Aorta (tissue), 5 donors: ENCODE measurements around the gene SHC1. TPM values are rescaled to one million over a fixed set of nuclear protein-coding genes. Genes with fewer than 3 reads are reported as not detected.

Source experiments
- ATAC-seq: fragments of 200-7000 bp; cut with Tn5 transposase; one replicate; pipeline ENCODE4 v1.9.1; 2022; ENCODE audit warnings: moderate library complexity; ENCODE audit not compliant: low FRiP score
- DNase-seq, 2 donors: peaks; one replicate each; pipeline ENCODE4 v3.0.0-alpha.2; 2020
- H3K27ac ChIP-seq, 2 donors: one replicate each; pipeline ENCODE4 v1.5.1; 2013; ENCODE audit warnings: low read length in 2 of 2, mild to moderate bottlenecking in 2 of 2, moderate library complexity in 2 of 2, control low read depth in 1 of 2, inconsistent platforms in 1 of 2, low read depth in 1 of 2
- H3K27me3 ChIP-seq, 2 donors: one replicate each; pipeline ENCODE4 v1.6.1; 2013; ENCODE audit warnings: control low read depth in 1 of 2, low read length in 1 of 2, mild to moderate bottlenecking in 1 of 2, moderate library complexity in 1 of 2; ENCODE audit not compliant: insufficient read depth in 2 of 2, control insufficient read depth in 1 of 2
- H3K36me3 ChIP-seq, 2 donors: one replicate each; pipeline ENCODE4 v1.6.1; 2013; ENCODE audit warnings: control low read depth in 1 of 2, low read length in 1 of 2, mild to moderate bottlenecking in 1 of 2; ENCODE audit not compliant: insufficient read depth in 2 of 2, control insufficient read depth in 1 of 2
- H3K4me1 ChIP-seq, 2 donors: one replicate each; pipeline ENCODE4 v1.6.1; 2013; ENCODE audit warnings: low read length in 2 of 2, control low read depth in 1 of 2, mild to moderate bottlenecking in 1 of 2, moderate library complexity in 1 of 2; ENCODE audit not compliant: insufficient read depth in 2 of 2, control insufficient read depth in 1 of 2
- H3K4me3 ChIP-seq, 2 donors: one replicate each; pipeline ENCODE4 v1.5.1; 2013; ENCODE audit warnings: low read length in 2 of 2, control low read depth in 1 of 2, mild to moderate bottlenecking in 1 of 2
- H3K9me3 ChIP-seq: one replicate; pipeline ENCODE4 v1.6.1; 2013; ENCODE audit warnings: mild to moderate bottlenecking, low read length; ENCODE audit not compliant: control insufficient read depth
- WGBS, 2 donors: extraction: QIAGEN DNeasy Blood & Tissue Kit; methylation state at CpG; one replicate each; pipeline ENCODE4 v1.1.7; 2013; 5-methylcytosine and 5-hydroxymethylcytosine counted together
- intact Hi-C, 2 donors: fragments of 100-400 bp; cut with DNase I; formaldehyde crosslinking; loops; one replicate each; pipeline versions ENCODE4 v1.14.2 to v1.15.0; 2022
- polyA plus RNA-seq, 2 donors: library from polyadenylated mRNA; stranded (reverse); fragments of 200-250 nt; gene quantifications; one replicate each; pipeline ENCODE4 v1.2.3, GENCODE V29; 2013
- total RNA-seq, 2 donors: library from RNA; stranded (reverse); fragmentation: NEBNext Ultra II Directional; extraction: Animal tissue kit (Norgen Biotek cat#: 25700); gene quantifications; one replicate each; pipeline ENCODE4 v1.2.1, GENCODE V29; 2021
- donor health status: healthy with polysubstance abuse.
- donor health status: Bipolar disorder and iron deficiency.
- donor health status: DM: no; HTN: no; CAD: no.
- donor health status: DM: no; HTN: no; CAD: no.
- donor health status: DM: yes; HTN: yes; CAD: no.

SHC1 gene
- total and polyA plus RNA-seq, 4 donors = 39.1 to 182 (median 172) TPM

DNA sequence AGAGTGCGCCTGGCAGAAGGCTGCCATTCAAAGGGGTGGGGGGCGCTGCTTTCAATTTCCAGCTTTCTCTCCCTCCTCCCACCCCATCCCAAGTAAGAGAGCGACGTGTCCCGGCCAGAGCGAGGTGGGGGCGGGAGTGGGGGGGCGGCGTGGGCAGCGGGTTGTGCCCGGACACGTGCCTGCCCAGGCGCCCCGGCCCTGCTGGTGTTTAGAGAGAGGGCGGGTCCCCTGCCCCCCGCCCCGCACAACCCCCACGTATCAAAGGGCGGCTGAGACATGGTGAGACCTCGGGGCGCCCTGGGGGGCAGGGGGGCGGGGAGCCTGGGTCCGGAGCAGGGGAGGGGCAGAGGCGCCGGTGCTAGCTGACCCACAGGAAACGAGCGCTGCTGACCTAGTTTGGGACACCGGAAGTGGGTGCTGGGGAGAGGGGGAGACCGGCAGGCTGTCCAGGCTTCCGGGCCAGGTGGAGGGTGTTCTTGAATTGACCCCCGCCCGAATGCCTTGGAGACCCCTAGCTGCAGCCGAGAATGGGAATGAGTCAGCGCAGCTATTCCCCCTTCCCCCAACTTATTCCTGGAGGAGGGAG lies 33.3 kb upstream of the SHC1 start:
- 0 to 1% methylated on average over 33 to 34 of the region's 34 CpGs for WGBS, 2 donors
- intact Hi-C loops = loop anchor here in 1 of 2 donors (5.0 kb wide), 2 partner anchors 58 to 67 kb away; partner anchors contain the start of genes EFNA4 and PMVK

DNA sequence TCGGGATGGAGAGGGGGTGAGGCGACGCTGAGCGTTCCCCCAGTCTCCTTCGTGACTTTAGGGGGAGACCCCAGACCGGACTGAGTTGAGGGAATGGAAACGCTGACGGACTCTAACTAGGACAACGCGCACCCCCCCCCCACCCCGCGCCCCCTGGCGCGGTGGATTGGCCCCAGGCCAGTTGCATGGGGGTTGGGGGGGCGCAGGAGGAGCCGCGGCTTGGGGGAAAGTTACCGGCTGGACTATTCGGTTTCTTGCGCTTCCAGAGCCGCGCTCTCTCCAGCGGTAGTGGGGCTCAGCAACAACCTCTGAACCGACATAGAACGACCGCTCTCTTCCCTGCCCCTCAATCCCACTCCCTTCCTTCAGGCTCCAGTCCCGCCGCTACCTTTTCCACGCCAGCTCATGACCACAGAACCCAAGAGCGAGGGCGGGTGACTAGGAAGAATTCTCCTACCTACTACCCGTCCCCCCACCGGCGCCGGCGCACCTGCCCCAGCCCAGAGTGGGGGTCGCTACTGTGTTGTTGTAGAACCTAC lies 32.7 kb upstream of the SHC1 start:
- Histone ChIP-seq H3K27me3 (no peaks in the 10 kb centered on the region), H3K9me3 (no peaks in the 10 kb centered on the region), H3K27ac (peak overlapping the region; percentile 59 to 89), H3K4me1 (peaks cover 0 to 2% of the 10 kb centered on the region in 2 donors), H3K36me3 (no peaks in the 10 kb centered on the region), H3K4me3 (peak overlapping the region; percentile 79 to 84)
- DNase-seq (peak in 1 of 2 donors; percentile 84), ATAC-seq (no peak)
- 0% methylated on average over 34 to 37 of the region's 37 CpGs for WGBS, 2 donors
- intact Hi-C loops = loop anchor here in 1 of 2 donors (5.0 kb wide), 2 partner anchors 59 to 66 kb away; partner anchors contain the start of genes EFNA4 and PMVK

More for the DNA sequence above, 33.3 kb upstream of the SHC1 start:
- H3K9me3 ChIP-seq = no peaks in the 10 kb centered on the region
- H3K27ac ChIP-seq = peak overlapping the region; percentile 34 to 77
- peak overlapping the region; percentile 79 to 84 for H3K4me3 ChIP-seq
- H3K27me3 ChIP-seq = no peaks in the 10 kb centered on the region
- ATAC-seq (no peak), DNase-seq (peak; percentile 85 to 91)
- no peaks in the 10 kb centered on the region for H3K36me3 ChIP-seq
- peaks cover 0 to 2% of the 10 kb centered on the region in 2 donors for H3K4me1 ChIP-seq

DNA sequence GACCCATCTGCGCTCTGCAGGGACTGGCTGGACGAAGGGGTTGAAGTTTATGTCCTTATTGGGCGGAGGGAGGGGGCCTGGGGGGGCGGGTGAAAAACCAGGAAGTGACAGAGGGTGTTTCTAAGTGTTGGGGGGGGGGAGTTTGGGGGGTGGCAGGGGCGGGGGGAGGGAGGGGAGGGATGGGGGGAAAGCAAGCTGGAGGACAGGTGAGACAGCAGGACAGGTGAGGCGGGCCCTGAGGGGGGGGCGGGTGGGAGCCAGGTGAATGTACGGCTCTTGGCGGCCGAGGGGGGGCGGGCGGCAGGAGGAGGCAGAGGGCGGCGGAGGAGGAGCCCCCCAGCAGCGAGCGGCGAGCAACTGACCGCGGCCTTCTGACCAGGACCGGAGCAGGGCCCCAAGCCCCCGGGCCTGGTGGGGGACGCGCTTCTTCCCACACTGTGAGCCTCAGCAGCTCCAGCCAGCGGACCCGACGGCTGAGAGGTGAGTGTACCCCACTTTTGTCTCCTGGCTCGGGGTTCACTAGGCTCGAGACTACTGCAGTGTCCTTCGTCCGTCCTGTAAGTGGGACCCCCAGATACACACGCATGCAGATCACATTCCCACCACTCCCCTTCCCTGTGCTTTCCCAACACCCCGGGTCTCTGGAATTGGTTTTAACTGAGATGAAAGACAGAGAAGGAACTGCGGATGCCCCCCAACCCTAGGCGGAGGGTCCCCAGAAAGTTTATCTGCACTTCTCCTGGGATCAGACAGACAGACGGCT lies 32.1 kb upstream of the SHC1 start, which contains the start of gene ZBTB7B:
TSS of gene ZBTB7B (plus strand) at position 339 of the 763 bp plus-strand sequence. CDS start 11,859 bp downstream, outside the sequence.
- intact Hi-C loops = loop anchor here in 1 of 2 donors (1.0 to 5.0 kb wide), 3 partner anchors 29 to 65 kb away; partner anchors contain the start of genes EFNA4 and PMVK
- Histone ChIP-seq H3K4me3 (peak within 1 kb of the TSS; percentile 79 to 84), H3K4me1 (peaks cover 0 to 2% of the 10 kb centered on the region in 2 donors), H3K27me3 (no peaks in the 10 kb centered on the region), H3K9me3 (no peaks in the 10 kb centered on the region), H3K36me3 (no peaks in the 10 kb centered on the region), H3K27ac (peak within 1 kb of the TSS; percentile 59 to 89)
- peak; percentile 6 for ATAC-seq
- peak; percentile 76 to 86 for DNase-seq
- WGBS, 2 donors = 0 to 1% methylated on average over 25 to 34 of the region's 35 CpGs

DNA sequence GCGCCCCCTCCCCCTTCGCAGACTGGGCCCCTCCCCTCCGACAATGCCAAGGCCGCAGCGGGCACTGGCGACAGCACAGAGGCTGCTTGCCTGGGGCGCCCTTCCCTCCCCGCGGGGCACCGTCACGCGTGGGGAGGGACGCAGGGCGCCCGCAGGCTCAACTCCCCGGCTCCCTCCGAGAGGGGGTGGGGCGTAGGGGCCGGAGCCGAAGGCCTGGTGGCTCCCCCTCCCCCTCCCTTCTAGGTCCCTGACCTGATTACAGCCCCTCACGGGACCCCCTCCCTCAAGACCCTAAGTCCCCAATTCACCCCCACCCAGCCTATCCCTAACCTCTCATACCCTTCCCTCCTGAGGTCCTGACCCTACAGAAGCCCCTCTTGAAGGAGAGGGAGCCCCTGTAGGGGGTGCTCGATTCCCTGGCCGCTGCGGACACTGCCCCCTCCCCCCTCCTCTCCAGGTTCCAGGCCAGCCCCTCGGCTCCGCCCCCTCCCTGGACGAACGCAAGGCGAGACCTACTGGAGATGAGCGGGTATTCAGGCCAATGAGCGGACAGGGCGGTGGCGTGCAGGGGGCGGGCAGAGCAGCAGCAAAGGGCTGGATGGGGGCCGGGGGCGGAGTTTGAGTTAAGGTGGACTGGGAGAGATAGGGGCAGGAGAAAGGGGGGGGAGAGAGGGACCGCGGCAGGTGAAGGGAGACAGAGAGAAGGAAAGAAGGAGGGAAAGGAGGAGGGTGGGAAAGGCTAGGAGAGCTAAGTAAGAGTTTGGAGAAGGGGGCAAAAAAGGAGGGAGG lies 31.3 kb upstream of the SHC1 start:
- WGBS, 2 donors = 0 to 1% methylated on average over 21 to 38 of the region's 38 CpGs
- Histone ChIP-seq H3K4me1 (peaks cover 0 to 2% of the 10 kb centered on the region in 2 donors), H3K27me3 (no peaks in the 10 kb centered on the region), H3K36me3 (no peaks in the 10 kb centered on the region), H3K27ac (peak overlapping the region; percentile 15 to 87), H3K4me3 (peak overlapping the region; percentile 46 to 65), H3K9me3 (no peaks in the 10 kb centered on the region)
- ATAC-seq (peak; percentile 92), DNase-seq (peak; percentile 100)
- intact Hi-C loops = loop anchor here in 1 of 2 donors (1.0 to 5.0 kb wide), 3 partner anchors 29 to 65 kb away; partner anchors contain the start of genes EFNA4 and PMVK

DNA sequence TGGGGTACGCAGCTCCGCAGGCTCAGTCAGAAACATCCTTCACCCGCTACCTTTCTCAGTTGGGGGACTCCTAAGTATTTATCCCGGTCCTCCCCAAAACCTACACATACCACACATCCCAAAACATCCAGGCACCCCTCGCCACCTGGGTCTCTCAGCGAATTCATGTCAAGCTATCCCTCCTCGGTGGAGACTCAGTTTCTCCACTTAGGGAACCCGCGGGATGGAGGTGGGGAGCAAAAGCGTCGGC lies 30.8 kb upstream of the SHC1 start:
- intact Hi-C loops = loop anchor here in 1 of 2 donors (5.0 kb wide), 2 partner anchors 61 to 64 kb away; partner anchors contain the start of genes EFNA4 and PMVK
- Histone ChIP-seq H3K4me1 (peaks cover 0 to 2% of the 10 kb centered on the region in 2 donors), H3K9me3 (no peaks in the 10 kb centered on the region), H3K27me3 (no peaks in the 10 kb centered on the region), H3K36me3 (no peaks in the 10 kb centered on the region), H3K4me3 (peak overlapping the region; percentile 46 to 65), H3K27ac (peak overlapping the region; percentile 15 to 87)
- DNase-seq (no peak), ATAC-seq (no peak)
- 0% methylated on average over 11 of the region's 11 CpGs for WGBS, 2 donors

DNA sequence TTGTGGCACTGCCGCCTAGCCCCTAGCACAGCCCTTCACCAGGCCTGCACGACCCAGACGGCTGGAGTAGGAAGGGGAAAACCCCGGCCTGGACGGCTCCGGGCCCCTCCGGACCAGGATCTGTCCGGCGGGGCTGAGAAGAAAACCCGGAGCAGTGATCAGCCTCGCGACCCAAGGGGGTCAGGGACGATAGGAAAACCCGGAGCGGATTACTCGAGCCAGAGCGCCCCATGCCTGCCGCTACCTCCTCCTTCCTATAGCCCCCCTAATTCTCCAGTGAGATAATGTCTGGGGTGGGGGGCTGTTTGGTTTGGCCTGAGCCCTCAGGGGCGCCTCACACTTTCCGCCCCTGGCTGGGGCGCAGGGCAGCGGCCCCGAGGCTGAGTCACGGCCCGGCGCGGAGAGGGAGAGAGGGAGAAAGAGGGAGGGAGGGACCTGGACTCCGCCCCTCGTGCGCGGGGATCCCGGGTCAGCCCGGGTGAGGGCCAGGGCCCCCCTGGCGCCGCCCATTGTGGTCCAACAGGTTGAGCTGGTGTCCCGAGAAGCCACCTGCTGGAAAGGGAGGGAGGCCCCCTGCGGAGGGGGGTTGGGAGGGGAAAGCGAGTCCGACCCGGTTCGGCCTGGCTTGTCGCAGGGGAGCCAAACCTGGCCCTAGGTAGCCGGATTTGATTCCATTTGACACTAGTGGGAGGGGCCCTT lies 30.3 kb upstream of the SHC1 start:
- ATAC-seq = peak; percentile 80
- H3K27ac ChIP-seq = peak overlapping the region; percentile 59 to 87
- H3K4me1 ChIP-seq = peaks cover 0 to 2% of the 10 kb centered on the region in 2 donors
- no peaks in the 10 kb centered on the region for H3K9me3 ChIP-seq
- no peaks in the 10 kb centered on the region for H3K27me3 ChIP-seq
- no peaks in the 10 kb centered on the region for H3K36me3 ChIP-seq
- peak overlapping the region; percentile 46 to 65 for H3K4me3 ChIP-seq
- intact Hi-C loops = loop anchor here in 1 of 2 donors (5.0 kb wide), 2 partner anchors 61 to 64 kb away; partner anchors contain the start of genes EFNA4 and PMVK
- DNase-seq = peak; percentile 91 to 97
- 0 to 1% methylated on average over 33 to 43 of the region's 43 CpGs for WGBS, 2 donors

DNA sequence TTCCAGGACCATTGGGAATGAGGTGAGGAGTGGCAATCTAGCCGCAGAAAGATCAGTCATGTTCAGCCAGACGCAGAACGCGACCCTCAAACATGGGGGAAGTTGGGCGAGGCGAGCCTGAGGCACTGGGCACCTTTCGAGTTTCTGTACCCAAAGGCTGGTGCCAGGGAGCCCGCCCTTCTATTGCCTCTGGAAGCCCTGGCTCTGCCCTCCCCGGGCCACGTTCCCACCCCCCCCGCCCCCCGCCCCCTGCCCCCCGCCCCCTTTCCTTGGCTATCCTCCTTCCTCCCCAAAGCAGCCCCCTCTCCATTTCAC lies 29.8 kb upstream of the SHC1 start:
- Histone ChIP-seq H3K27ac (peak overlapping the region in 1 of 2 donors; percentile 87), H3K4me1 (peaks cover 0 to 2% of the 10 kb centered on the region in 2 donors), H3K27me3 (no peaks in the 10 kb centered on the region), H3K9me3 (no peaks in the 10 kb centered on the region), H3K36me3 (no peaks in the 10 kb centered on the region), H3K4me3 (peak overlapping the region; percentile 2 to 65)
- 0 to 1% methylated on average over 11 to 13 of the region's 13 CpGs for WGBS, 2 donors
- DNase-seq (peak in 1 of 2 donors; percentile 64), ATAC-seq (no peak)
- intact Hi-C loops = loop anchor here in 1 of 2 donors (5.0 kb wide), 2 partner anchors 62 to 63 kb away; partner anchors contain the start of genes EFNA4 and PMVK
